Sigmoid colon (tissue), 3 donors: ENCODE data around the gene MYO15B.

Source experiments
- POLR2A ChIP-seq, 2 donors: fragments of 450-650 bp; IDR thresholded peaks; one replicate each; pipeline ENCODE4 v1.6.1; 2016; ENCODE audit warnings: antibody characterized with exemption in 2 of 2, mild to moderate bottlenecking in 2 of 2, moderate library complexity in 2 of 2
- TF ChIP-seq, protein P1 (sequence below), 4 experiments: fragments of 450-650 bp in 3 of 4; fragments of 200-600 bp in 1 of 4; IDR thresholded peaks; one replicate each; pipeline ENCODE4 v1.5.1; 2016 to 2019; ENCODE audit warnings: antibody characterized with exemption in 4 of 4, mild to moderate bottlenecking in 3 of 4, moderate library complexity in 2 of 4

DNA sequence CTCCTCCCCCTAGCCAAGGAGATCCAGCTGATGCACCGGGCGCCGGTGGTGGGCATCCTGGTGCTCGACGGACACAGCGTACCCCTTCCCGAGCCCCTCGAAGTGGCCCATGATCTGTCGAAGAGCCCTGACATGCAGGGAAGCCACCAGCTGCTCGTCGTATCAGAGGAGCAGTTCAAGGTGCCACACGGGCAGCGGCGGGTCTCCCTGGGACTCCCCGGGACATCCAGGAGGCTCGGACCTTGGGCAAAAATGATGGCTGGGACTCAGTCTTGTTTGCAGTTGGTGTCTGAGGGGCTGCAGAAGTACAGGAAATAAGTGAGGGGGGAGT lies 15.8 kb upstream of the MYO15B start:
- TF ChIP-seq, protein P1, sequence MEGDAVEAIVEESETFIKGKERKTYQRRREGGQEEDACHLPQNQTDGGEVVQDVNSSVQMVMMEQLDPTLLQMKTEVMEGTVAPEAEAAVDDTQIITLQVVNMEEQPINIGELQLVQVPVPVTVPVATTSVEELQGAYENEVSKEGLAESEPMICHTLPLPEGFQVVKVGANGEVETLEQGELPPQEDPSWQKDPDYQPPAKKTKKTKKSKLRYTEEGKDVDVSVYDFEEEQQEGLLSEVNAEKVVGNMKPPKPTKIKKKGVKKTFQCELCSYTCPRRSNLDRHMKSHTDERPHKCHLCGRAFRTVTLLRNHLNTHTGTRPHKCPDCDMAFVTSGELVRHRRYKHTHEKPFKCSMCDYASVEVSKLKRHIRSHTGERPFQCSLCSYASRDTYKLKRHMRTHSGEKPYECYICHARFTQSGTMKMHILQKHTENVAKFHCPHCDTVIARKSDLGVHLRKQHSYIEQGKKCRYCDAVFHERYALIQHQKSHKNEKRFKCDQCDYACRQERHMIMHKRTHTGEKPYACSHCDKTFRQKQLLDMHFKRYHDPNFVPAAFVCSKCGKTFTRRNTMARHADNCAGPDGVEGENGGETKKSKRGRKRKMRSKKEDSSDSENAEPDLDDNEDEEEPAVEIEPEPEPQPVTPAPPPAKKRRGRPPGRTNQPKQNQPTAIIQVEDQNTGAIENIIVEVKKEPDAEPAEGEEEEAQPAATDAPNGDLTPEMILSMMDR (IDR thresholded peaks at IDR 0.05) = no peak
- no peak for TF ChIP-seq POLR2A (IDR thresholded peaks at IDR 0.05)
